GF-D8 (cell line): ENCODE data around the gene SRSF4.

Experiments used
- DNase-seq: peaks from one replicate; lab custom pipeline; 2025; lab: John Stamatoyannopoulos, UW

SRSF4 gene

GRCh38 chr1:29200906-29201594 is 19.4 kb upstream of the SRSF4 start:
- no peak for DNase-seq

DNA sequence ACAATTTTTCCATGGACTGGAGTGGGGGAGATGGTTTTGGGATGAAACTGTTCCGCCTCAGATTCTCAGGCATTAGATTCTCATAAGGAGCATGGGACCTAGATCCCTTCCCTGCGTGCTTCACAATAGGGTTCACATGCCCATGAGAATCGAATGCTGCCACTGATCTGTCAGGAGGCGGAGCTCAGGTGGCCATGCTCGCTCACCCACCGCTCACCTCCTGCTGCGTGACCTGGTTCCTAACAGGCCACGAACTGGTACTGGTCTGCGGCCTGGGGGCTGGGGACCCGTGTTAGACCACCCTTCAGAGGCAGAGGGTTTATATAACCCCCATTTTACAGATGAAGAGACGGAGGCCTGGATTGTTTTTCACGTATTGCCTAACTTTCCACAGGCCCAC is 16.3 kb upstream of the SRSF4 start:
- DNase-seq = no peak

- DNase-seq = peak; percentile 16
Observed at GRCh38 chr1:29197590-29197924, 15.9 kb upstream of the SRSF4 start.

- DNase-seq = no peak
Observed at GRCh38 chr1:29196863-29197589, 15.3 kb upstream of the SRSF4 start.

DNA sequence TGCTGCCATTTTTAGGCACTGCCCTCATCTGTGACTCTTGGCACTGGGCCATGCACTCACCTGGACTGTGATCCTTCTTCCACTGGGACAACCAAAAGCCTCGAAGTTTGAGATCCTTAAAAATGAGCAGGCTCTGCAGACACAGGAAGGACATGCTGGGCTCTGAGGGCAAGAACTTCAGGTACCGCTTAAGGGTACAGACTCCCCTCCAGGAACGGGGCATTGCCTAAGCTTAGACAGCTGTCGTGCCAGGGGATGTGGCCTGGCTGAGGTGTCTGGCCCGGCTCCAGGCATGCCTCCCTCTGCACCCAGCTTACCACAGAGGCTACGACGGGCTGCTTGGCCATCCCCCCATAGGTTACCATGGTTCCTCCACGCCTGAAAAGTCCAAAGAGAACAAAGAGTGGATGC is 14.2 kb upstream of the SRSF4 start:
- peak; percentile 74 for DNase-seq

GRCh38 chr1:29193879-29194455 is 12.3 kb upstream of the SRSF4 start:
- no peak for DNase-seq

- DNase-seq = no peak
Observed at GRCh38 chr1:29190718-29191117, 9.0 kb upstream of the SRSF4 start.

DNA sequence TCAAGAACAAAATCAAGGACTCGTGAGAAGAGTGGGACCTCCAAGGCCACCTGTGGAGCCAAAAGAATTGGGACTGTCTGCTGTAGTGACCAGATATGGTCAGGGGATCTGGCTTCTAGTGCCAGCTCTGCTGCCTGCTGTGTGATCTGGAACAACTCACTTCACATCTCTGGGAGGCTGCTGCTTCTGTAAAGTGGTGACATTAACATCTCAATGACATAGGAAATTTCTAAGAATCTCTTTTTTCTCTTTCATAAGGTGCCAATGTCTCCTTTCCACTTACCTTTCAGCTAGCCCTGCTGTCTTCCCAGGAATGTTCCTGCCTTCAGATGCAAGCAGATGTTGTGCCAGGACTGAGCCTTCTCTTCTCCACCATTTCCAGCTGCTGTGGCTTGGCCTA is 5.0 kb upstream of the SRSF4 start:
- no peak for DNase-seq

DNA sequence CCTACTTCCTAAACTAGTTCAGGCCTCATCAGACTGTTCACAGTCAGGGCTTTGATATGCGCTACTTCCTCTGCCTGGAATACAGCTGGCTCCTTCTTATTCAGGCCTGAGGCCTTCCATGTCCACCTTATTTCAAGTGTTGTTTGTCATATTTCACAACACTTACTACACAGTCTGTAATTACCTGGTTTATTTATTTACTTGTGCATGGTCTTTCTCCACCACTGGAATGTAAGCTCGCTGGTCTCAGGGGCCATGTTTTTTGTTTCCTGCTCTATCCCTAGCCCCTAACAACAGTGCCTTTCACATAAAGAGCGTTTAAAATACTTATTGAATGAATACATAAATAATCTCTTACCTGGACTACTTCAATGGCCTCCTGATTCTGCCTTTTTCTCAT is 4.6 kb upstream of the SRSF4 start:
- DNase-seq = no peak

GRCh38 chr1:29183287-29183686 is 1.6 kb upstream of the SRSF4 start:
- DNase-seq = peak; percentile 49

DNA sequence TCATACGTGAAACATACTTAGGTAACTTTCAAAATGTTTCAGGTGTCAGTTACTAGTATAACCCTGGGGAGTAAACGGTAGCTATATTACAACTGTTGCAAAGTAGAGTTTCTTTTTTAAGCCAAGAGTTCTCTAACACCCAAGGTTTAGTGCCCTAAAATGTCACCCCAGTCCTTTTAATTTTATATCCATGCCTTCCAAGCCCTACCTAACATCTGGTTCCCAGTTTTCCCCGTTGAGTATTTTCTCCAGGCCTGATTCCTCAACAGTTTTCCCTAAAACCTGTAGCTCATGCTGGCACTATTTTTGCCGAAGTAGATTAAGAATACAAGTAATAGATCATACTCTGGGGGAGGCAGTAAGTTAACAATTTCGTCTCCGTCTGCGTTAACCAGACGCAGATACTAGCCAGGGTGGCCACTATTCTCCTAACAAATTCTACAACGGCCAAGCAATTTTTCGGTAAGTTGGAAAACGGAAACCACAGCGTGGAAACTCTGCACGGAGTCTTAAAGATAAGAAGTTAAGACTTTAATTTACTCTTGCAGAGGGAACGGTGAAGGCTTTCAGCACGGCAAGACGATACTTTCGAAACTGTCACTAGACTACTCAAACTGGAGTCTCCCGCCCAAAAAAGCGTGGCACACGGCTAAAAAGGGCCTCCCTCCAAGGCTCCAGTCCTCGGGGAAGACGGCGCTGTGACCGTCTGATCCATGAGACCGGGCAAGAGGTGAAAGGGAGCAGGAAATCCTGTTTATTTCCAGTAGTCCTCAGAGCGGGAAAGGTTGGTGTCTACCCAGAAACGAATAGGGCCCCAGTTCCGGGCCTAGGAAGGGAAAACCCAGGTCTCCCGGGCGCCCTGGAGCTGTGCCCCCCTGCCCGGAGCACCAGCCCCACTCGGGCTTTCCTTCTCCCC is 945 bp downstream of the SRSF4 start:
- DNase-seq = peak; percentile 31

- DNase-seq = peak; percentile 50
Observed at GRCh38 chr1:29179641-29180184, 2.0 kb downstream of the SRSF4 start.

DNA sequence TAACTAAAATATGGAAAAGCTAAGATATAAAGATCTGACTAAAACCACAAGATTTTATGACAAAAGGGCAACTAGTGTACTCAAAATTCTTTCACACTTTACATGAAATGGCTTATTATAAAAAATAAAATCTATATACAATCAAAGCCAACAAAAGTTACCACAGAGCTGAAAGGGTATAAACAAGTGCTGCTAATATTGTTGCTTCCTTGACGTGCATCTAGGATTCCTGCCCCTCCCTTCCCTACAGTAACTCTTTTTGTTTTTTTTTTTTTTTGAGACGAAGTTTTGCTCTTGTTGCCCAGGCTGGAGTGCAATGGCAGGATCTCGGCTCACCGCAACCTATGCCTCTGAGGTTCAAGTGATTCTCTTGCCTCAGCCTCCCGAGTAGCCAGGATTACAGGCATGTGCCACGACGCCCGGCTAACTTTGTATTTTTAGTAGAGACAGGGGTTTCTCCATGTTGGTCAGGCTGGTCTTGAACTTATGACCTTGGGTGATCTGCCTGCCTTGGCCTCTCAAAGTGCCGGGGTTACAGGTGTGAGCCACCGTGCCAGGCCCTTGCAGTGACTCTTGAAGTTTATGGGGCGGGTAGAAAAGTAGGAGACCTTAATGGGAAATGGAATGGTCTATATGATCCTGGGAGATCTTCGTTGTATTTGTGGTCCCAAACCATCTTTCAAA is 4.5 kb downstream of the SRSF4 start:
- no peak for DNase-seq

DNA sequence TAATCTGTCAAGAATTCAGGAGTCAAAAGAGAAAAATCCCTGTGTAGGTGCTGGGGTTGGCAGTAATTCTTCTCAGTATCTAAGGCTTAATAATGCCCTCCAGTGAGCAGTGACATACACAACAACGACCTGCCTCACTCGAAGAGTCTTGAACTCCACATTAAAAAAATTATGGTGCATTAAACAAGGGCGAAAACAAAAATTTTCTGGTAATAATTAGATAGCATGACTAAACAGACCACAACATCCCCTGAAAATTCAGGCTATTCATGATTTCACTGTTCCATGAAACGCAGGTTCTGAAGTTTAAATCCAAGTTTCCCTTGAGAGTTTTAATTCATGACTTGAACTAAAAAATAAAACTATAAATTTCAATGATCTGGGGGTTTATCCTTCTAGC is 5.1 kb downstream of the SRSF4 start:
- no peak for DNase-seq

- no peak for DNase-seq
Observed at GRCh38 chr1:29172415-29172939, 9.2 kb downstream of the SRSF4 start.

DNA sequence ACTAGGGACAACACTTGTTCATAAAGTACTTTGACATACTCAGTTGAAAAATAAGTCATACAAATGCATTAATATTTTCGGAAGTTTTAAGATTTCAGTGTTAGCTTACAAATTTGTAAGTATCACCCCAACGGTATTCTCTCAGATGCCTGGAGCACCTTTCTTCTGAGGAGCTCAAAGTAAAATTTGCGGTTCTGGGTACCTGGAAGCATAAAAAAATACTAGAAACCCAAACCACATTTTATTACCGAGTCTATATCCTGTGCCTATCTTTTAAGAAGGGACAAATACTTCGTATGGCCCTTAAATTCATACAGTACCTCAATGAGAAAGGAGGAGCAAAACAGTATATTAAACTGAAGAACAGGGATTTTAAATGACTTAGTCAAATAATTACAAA is 10.2 kb downstream of the SRSF4 start:
- DNase-seq = no peak

DNA sequence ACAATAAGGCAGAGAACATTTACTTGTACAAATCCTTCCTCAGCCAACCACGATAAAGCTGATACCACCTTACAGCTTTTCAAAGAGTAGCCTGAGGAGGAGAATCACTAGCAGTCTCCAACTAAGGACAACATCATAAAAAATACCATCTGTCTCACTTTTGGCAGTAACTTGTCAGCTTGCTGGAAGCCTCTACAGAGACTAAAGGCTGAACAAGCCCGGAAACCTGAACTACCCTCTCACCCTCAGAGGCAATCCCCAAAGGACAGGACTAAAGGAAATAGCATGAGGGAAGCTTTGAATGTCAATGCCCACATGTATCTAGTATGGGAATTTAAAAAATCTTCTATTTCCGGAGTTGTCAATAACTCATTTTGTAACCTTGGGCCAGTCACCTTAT is 10.6 kb downstream of the SRSF4 start:
- no peak for DNase-seq

GRCh38 chr1:29169976-29170375 is 11.7 kb downstream of the SRSF4 start:
- no peak for DNase-seq

- DNase-seq = no peak
Observed at GRCh38 chr1:29167904-29168303, 13.8 kb downstream of the SRSF4 start.

- DNase-seq = no peak
Observed at GRCh38 chr1:29166291-29166878, 15.3 kb downstream of the SRSF4 start.

GRCh38 chr1:29164588-29164987 is 17.1 kb downstream of the SRSF4 start:
- no peak for DNase-seq
